Activated B cell treated with CpG ODN at 0.5 μM for 24 hours (primary cell): ENCODE results near the gene TSHZ3. TPM values are rescaled to one million over a fixed set of nuclear protein-coding genes. Genes with fewer than 3 reads are reported as not detected.

Source experiments
- ATAC-seq: fragments of 200-7000 bp; cut with Tn5 transposase; one replicate; pipeline ENCODE4 v1.10.0; 2021; ENCODE audit warnings: low read depth, mild to moderate bottlenecking, moderate library complexity
- CTCF ChIA-PET: fragments of 350-600 bp; sonication (Branson Sonifier 250); formaldehyde crosslinking; loops from one replicate; lab custom pipeline; 2021; ENCODE audit warnings: antibody characterized with exemption; lab: Charles Lee
- POLR2A ChIA-PET: fragments of 350-600 bp; sonication (Branson Sonifier 250); formaldehyde crosslinking; loops from one replicate; lab custom pipeline; 2021; ENCODE audit warnings: antibody characterized with exemption; lab: Charles Lee
- DNase-seq: peaks from one replicate; pipeline ENCODE4 v3.0.0; 2022
- H3K27ac Mint-ChIP-seq: one replicate; pipeline ENCODE4 v1.8.0; 2020; ENCODE audit warnings: mixed read lengths
- H3K27me3 Mint-ChIP-seq: one replicate; pipeline ENCODE4 v1.8.0; 2021; ENCODE audit warnings: mixed read lengths
- H3K36me3 Mint-ChIP-seq: one replicate; pipeline ENCODE4 v1.8.0; 2021; ENCODE audit warnings: low read depth, mixed read lengths
- H3K4me1 Mint-ChIP-seq: one replicate; pipeline ENCODE4 v1.8.0; 2021; ENCODE audit warnings: mixed read lengths
- H3K4me3 Mint-ChIP-seq: one replicate; pipeline ENCODE4 v1.8.0; 2020; ENCODE audit warnings: mild to moderate bottlenecking, mixed read lengths
- H3K9me3 Mint-ChIP-seq: one replicate; pipeline ENCODE4 v1.8.0; 2020; ENCODE audit warnings: mixed read lengths
- CTCF ChIP-seq: fragments of 200-600 bp; IDR thresholded peaks from one replicate; pipeline ENCODE4 v1.8.0; 2022; ENCODE audit warnings: antibody characterized with exemption, mild to moderate bottlenecking
- intact Hi-C: fragments of 100-400 bp; cut with micrococcal nuclease; formaldehyde crosslinking; loops from one replicate; pipeline ENCODE4 v1.15.1; 2024
- total RNA-seq: library from RNA; stranded (reverse); gene quantifications from 2 replicates; pipeline ENCODE4 v1.2.3, GENCODE V29; 2022

Gene TSHZ3
- total RNA-seq, 1 donor from 2014 or later = not detected

- ChIA-PET CTCF (no interaction called here), POLR2A (no interaction called here)
- Mint-ChIP-seq H3K4me1 (peaks cover 9% of the 10 kb centered on the region), H3K4me3 (no peak overlapping the region), H3K27me3 (peaks cover 62% of the 10 kb centered on the region), H3K9me3 (no peaks in the 10 kb centered on the region), H3K27ac (no peak overlapping the region), H3K36me3 (no peaks in the 10 kb centered on the region)
- no peak for DNase-seq
- ATAC-seq = no peak
- intact Hi-C loops = no loop called here
- no peak for TF ChIP-seq CTCF
These were observed 6.5 kb upstream of the TSHZ3 start for GRCh38 chr19:31355665-31356289.

- H3K4me3 Mint-ChIP-seq = no peak overlapping the region
These were observed 5.8 kb upstream of the TSHZ3 start for GRCh38 chr19:31354799-31355664.

DNA sequence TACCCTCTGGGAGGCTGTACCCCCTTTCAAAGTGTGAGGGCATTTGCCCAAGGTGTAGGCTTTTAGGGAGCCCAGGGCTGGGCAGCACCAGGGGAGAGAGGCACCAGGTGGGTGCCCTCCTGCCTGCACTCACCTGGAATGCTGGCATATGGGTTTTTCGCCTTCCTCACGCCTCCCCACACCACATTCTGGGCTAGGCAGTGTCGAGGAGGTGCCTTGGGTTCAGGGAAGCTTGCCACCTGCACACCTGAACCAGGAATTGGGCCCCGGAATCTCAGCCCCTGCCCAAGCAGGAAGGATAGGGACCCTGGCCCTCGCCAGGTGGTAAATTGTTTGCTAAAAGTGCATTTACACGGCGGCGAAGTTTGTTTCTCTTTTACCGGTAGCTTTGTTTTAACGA lies 5.1 kb upstream of the TSHZ3 start:
- H3K27ac Mint-ChIP-seq = no peak overlapping the region
- DNase-seq (no peak), ATAC-seq (no peak)
- H3K9me3 Mint-ChIP-seq = no peaks in the 10 kb centered on the region
- H3K4me3 Mint-ChIP-seq = no peak overlapping the region
- CTCF ChIA-PET = no interaction called here
- H3K4me1 Mint-ChIP-seq = peaks cover 9% of the 10 kb centered on the region
- H3K36me3 Mint-ChIP-seq = no peaks in the 10 kb centered on the region
- POLR2A ChIA-PET = no interaction called here
- peaks cover 62% of the 10 kb centered on the region for H3K27me3 Mint-ChIP-seq
- no peak for TF ChIP-seq CTCF
- intact Hi-C loops = no loop called here

More at GRCh38 chr19:31354799-31355664, 5.8 kb upstream of the TSHZ3 start:
- ATAC-seq (no peak), DNase-seq (no peak)
- intact Hi-C loops = no loop called here
- Mint-ChIP-seq H3K36me3 (no peaks in the 10 kb centered on the region), H3K4me1 (peaks cover 9% of the 10 kb centered on the region), H3K9me3 (no peaks in the 10 kb centered on the region), H3K27ac (no peak overlapping the region), H3K27me3 (peaks cover 62% of the 10 kb centered on the region)
- CTCF ChIA-PET = no interaction called here
- POLR2A ChIA-PET = no interaction called here
- no peak for TF ChIP-seq CTCF

DNA sequence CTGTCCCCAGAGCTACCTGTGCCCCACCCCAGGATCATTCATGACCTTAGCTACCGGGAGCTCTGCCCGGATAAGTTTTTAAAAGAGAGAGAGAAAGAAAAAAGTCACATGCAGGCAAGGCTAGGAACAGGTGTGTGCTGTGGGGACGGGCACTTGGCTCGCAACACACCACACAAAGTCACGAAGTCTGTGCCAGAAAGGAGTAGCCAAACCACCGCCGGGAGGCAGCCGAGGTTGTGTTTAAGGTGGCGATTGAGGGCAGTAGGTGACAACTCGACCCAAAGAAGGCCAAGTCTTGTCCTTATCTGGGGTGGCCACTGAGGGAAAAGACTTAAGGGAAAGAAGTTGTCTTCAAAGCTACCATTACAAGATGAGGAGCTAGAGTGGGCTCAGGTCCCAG lies 4.6 kb upstream of the TSHZ3 start:
- Mint-ChIP-seq H3K4me1 (peaks cover 11% of the 10 kb centered on the region), H3K27me3 (peaks cover 62% of the 10 kb centered on the region), H3K27ac (no peak overlapping the region), H3K4me3 (no peak overlapping the region), H3K9me3 (no peaks in the 10 kb centered on the region), H3K36me3 (no peaks in the 10 kb centered on the region)
- no peak for ATAC-seq
- TF ChIP-seq CTCF = no peak
- POLR2A ChIA-PET = no interaction called here
- CTCF ChIA-PET = no interaction called here
- intact Hi-C loops = no loop called here
- DNase-seq = no peak

DNA sequence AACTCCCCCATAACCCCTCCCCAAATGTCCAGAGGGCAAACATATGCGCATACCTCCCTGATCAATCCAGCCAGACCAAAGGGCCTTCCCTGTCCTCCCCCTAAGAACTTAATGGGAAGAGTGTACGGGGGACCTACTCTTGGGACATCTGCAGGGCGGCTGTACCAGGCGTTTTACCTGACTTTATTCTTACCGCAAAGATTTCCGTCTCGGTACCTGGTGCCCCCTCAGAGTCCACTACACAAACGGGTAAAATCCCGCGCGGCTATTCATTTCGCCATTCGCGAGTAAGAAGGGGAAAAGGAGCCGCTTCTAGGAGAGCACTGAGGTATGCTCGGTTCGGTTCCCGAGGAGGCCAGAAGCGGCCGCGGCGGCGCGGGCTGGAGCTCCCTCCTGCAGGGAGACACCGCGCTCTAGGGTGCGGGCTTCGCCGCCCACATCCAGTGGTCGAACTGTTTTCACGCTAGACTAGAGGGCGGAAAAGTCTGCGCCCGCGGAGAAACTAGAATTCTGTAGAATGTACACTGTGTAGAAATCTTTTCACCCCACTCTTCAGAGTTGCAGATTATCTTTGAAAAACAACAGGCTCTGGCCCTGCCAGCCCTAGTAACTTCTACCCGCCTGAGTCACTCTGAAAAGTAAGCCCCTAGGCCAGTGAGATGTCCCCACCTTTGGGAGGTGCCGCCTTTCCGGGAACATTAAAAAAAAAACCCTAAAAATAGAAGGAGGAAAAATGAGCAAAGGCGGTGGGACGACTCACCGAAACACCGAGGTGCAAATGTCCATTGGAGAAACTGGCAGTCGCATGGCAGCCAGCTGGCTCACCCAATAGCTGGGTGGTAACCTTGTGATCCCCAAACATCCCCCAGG lies 3.8 kb upstream of the TSHZ3 start:
- POLR2A ChIA-PET = no interaction called here
- CTCF ChIA-PET = no interaction called here
- H3K27ac Mint-ChIP-seq = no peak overlapping the region
- H3K36me3 Mint-ChIP-seq = no peaks in the 10 kb centered on the region
- intact Hi-C loops = no loop called here
- no peaks in the 10 kb centered on the region for H3K9me3 Mint-ChIP-seq
- ATAC-seq (no peak), DNase-seq (no peak)
- peaks cover 19% of the 10 kb centered on the region for H3K4me1 Mint-ChIP-seq
- TF ChIP-seq CTCF = no peak
- no peak overlapping the region for H3K4me3 Mint-ChIP-seq
- peaks cover 61% of the 10 kb centered on the region for H3K27me3 Mint-ChIP-seq
